DOHH2 (cell line): ENCODE results near the gene VWDE.
"Not testable (repeated sequence)": the region's sequence is repeated elsewhere in the genome, so short reads cannot be mapped to it uniquely, and the experiment has no call there.

Experiments used
- EZH2phosphoT487 ChIP-seq: fragments of 200-600 bp; sonication (generic); IDR thresholded peaks from 2 replicates; pipeline ENCODE4 v1.6.1; 2017; ENCODE audit warnings: borderline replicate concordance, mild to moderate bottlenecking, antibody characterized with exemption, low read length, moderate library complexity, mixed read lengths
- TF ChIP-seq, protein P1 (sequence below): fragments of 200-600 bp; sonication (generic); IDR thresholded peaks from one replicate; pipeline ENCODE4 v1.5.1; 2014; ENCODE audit warnings: antibody characterized with exemption, mild to moderate bottlenecking, low read depth, low read length; ENCODE audit not compliant: poor library complexity, severe bottlenecking

- TF ChIP-seq, protein P1, sequence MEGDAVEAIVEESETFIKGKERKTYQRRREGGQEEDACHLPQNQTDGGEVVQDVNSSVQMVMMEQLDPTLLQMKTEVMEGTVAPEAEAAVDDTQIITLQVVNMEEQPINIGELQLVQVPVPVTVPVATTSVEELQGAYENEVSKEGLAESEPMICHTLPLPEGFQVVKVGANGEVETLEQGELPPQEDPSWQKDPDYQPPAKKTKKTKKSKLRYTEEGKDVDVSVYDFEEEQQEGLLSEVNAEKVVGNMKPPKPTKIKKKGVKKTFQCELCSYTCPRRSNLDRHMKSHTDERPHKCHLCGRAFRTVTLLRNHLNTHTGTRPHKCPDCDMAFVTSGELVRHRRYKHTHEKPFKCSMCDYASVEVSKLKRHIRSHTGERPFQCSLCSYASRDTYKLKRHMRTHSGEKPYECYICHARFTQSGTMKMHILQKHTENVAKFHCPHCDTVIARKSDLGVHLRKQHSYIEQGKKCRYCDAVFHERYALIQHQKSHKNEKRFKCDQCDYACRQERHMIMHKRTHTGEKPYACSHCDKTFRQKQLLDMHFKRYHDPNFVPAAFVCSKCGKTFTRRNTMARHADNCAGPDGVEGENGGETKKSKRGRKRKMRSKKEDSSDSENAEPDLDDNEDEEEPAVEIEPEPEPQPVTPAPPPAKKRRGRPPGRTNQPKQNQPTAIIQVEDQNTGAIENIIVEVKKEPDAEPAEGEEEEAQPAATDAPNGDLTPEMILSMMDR: not testable (repeated sequence)
- not testable (repeated sequence) for TF ChIP-seq EZH2phosphoT487
These were observed 49.5 kb upstream of the VWDE start for GRCh38 chr7:12453136-12453535.
